Coronary artery (tissue), 2 donors: ENCODE measurements around the gene BAD.

Experiments used
- DNase-seq: peaks from one replicate; pipeline ENCODE4 v3.0.0-alpha.2; 2017; ENCODE audit warnings: low spot score
- H3K27ac ChIP-seq, 2 donors: fragments of 200-600 bp; sonication (generic); one replicate each; pipeline ENCODE4 v1.5.1; 2016 to 2019
- H3K4me3 ChIP-seq: fragments of 200-600 bp; sonication (generic); 2 replicates; pipeline ENCODE4 v1.5.1; 2016; ENCODE audit warnings: mild to moderate bottlenecking, moderate library complexity
- TF ChIP-seq, protein P1 (sequence below): fragments of 200-600 bp; sonication (generic); IDR thresholded peaks from one replicate; pipeline ENCODE4 v1.5.1; 2019; ENCODE audit warnings: antibody characterized with exemption

BAD gene

DNA sequence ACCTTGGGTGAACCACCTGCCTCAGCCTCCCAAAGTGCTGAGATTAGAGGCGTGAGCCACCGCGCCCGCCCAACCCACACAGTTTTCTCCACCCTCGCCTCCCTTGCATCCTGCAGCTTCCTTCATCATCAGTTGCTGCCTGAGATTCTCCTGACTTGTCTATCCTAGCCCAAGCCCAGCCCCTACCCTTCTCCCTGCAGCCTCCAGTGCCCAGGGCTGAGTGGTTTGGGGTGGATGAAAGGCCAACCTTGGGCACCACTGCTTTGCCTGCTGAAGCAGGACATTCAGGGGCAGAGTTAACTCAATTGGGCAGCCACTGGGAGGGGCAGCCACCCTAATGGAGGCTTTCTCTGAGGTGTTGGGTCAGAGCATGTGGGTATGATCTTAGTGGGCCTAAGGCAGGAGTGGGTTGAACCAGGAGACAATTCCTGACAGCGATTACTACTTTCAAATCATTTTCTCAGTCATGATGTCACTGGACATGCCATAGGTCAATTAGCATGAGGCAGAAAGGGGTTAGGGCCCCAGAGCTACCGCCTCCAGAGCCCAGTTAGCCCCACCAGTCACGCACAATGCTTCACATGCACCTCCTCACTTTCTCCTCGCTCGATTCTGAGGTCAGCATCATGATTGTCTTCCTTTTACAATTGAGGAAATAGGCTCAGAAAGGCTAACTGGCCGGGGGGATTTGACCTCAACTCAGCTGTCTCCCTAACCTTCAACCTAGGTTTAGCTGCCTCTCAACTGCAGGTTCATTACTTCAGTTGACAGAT, 44.6 kb downstream of the BAD start:
- peak overlapping the region; percentile 100 for H3K27ac ChIP-seq
- TF ChIP-seq, protein P1, sequence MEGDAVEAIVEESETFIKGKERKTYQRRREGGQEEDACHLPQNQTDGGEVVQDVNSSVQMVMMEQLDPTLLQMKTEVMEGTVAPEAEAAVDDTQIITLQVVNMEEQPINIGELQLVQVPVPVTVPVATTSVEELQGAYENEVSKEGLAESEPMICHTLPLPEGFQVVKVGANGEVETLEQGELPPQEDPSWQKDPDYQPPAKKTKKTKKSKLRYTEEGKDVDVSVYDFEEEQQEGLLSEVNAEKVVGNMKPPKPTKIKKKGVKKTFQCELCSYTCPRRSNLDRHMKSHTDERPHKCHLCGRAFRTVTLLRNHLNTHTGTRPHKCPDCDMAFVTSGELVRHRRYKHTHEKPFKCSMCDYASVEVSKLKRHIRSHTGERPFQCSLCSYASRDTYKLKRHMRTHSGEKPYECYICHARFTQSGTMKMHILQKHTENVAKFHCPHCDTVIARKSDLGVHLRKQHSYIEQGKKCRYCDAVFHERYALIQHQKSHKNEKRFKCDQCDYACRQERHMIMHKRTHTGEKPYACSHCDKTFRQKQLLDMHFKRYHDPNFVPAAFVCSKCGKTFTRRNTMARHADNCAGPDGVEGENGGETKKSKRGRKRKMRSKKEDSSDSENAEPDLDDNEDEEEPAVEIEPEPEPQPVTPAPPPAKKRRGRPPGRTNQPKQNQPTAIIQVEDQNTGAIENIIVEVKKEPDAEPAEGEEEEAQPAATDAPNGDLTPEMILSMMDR, result no peak
- peak overlapping the region; percentile 96 for H3K4me3 ChIP-seq
- DNase-seq, result no peak

DNA sequence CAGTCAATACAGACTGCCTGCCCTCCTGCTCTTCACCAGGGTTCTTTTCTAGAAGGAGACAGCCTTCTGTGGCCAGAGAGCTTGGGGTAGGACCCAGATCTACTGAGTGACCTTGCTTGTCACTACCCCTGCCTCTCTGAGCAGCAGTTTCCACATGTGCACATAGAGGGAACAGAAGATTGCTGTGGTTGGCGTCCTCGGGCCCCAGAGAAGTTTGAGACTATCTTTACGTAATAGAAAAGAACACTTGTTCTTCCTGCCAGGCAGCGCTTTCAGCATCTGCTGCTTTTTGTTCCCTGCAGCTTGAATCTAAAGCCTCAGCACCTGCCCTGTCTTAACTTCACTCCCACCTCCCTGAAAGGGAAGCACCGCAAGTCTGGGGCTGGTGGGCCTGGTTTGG, 45.5 kb downstream of the BAD start:
- H3K27ac ChIP-seq, result peak overlapping the region in 1 of 2 donors; percentile 56

DNA sequence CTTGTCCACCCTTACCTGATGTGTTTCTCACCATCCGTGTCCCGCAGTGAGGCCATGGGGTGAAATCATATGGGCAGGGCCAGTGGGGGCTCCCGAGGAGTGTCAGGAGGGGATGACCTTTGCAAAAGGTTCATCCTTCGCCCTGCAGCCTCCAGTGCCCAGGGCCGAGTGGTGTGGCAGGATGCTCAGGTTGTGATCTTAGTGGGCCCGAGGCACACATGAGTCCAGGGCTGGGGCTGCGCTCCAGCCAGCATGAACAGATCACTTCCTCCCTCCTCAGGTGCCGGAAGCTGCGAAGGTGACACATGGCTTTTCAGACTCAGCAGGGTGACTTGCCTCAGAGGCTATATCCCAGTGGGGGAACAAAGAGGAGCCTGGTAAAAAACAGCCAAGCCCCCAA, 46.4 kb downstream of the BAD start:
- H3K27ac ChIP-seq, result no peak overlapping the region
- no peak for DNase-seq
- TF ChIP-seq, protein P1, result no peak
- H3K4me3 ChIP-seq, result no peak overlapping the region

More for the DNA sequence above, 45.5 kb downstream of the BAD start:
- TF ChIP-seq, protein P1, result no peak
- no peak overlapping the region for H3K4me3 ChIP-seq
- DNase-seq, result no peak

DNA sequence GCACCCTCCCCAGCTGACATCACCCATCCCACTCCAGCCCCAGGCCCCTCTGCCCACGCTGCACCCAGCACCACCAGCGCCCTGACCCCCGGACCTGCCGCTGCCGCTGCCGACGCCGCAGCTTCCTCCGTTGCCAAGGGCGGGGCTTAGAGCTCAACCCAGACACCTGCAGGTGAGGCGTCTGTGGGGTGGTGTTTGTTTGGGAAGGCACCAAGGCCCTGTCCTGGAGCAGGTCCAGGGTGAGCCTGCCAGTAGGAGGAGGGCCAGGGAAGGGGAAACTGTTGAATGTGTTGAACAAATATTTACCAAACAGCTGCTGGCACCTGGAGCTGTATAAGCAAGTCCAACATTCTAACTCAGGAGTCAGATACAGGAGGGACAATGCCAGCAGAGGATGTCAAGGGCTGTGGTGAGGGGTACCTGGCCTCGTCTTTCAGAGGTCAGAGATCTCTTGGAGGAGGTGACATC, 46.9 kb downstream of the BAD start:
- Histone ChIP-seq H3K4me3 (no peak overlapping the region), H3K27ac (peak overlapping the region in 1 of 2 donors; percentile 31)

DNA sequence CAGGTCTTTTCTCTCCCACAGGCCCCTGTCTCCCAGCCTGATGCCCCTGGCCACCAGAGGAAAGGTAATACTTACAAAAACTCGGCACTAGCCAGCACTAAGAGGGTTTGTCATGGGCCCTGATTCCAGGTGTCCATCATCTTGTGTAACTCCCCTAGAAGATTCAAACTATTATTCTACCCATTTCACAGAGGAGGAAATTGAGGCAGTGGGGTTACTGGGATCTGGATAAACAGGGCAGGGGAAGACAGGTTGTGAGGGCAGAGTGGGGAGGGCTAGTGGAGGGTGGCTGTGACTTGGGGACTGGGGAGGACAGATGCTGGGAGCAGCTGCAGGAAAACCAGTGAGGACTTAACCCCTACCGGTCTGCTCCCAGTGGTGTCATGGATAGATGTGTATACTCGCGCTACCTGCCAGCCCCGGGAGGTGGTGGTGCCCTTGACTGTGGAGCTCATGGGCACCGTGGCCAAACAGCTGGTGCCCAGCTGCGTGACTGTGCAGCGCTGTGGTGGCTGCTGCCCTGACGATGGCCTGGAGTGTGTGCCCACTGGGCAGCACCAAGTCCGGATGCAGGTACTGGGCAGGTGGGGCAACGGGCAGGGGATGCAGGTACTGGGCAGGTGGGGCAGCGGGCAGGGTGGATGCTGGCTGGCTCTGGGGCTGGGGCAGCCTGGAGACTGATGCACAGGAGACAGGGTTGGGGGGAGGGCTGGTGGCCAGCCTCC, 48.9 kb downstream of the BAD start:
- peak overlapping the region; percentile 88 to 97 for H3K27ac ChIP-seq
- TF ChIP-seq, protein P1, result no peak
- DNase-seq, result no peak
- peak overlapping the region; percentile 84 for H3K4me3 ChIP-seq

More for the DNA sequence above, 46.9 kb downstream of the BAD start:
- DNase-seq, result no peak
- TF ChIP-seq, protein P1, result no peak

DNA sequence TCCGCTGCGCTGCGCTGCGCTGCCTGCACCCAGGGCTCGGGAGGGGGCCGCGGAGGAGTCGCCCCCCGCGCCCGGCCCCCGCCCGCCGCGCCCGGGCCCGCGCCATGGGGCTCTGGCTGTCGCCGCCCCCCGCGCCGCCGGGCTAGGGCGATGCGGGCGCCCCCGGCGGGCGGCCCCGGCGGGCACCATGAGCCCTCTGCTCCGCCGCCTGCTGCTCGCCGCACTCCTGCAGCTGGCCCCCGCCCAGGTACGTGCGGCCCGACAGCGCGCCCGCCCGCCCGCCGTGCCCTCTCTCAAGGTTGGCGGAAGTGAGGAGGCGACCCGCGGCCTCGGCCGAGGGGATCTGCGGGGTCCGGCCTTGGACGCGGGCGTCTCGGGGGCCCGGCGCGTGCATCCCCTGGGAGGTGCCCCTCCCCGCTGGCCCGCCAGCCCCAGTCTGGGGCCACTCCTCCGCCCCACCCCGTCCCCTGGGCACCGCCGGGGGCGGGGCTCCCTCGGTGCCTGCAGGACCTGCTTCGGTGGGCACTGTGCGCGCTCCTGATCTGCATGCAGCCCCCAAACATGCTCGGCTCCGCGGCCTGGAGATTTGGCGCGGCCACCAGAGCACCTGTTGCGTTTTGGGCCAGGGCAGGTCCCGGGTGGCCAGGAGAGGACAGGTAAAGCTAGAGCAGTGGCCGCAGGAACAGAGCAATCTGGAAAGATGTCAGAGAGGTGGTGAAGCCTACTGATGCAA, 49.7 kb downstream of the BAD start:
- Histone ChIP-seq H3K4me3 (peak overlapping the region; percentile 84), H3K27ac (peak overlapping the region; percentile 88 to 97)
- no peak for DNase-seq
- TF ChIP-seq, protein P1, result no peak
